HepG2 (cell line): Measurements from ENCODE around the gene CDH22.

ENCODE experiments used
- NFE2L1 ChIP-seq: sonication (generic); formaldehyde crosslinking; IDR thresholded peaks from 2 replicates; pipeline ENCODE4 v1.4.0; 2020; ENCODE audit warnings: missing genetic modification reagents, mild to moderate bottlenecking, borderline replicate concordance
- POLR2AphosphoS5 ChIP-seq: IDR thresholded peaks from 2 replicates; pipeline ENCODE4 v1.6.1; 2012; ENCODE audit warnings: low read depth, low read length
- ZFP36 ChIP-seq: fragments of 150-350 bp; IDR thresholded peaks from 2 replicates; pipeline ENCODE4 v1.6.1; 2018; ENCODE audit warnings: borderline replicate concordance, low read length, low read depth; ENCODE audit not compliant: partially characterized antibody
- TF ChIP-seq, protein P1 (sequence below): sonication (generic); formaldehyde crosslinking; IDR thresholded peaks from 2 replicates; pipeline ENCODE4 v1.4.0; 2020; ENCODE audit warnings: missing genetic modification reagents
- TF ChIP-seq, protein P2 (sequence below): sonication (generic); formaldehyde crosslinking; IDR thresholded peaks from 2 replicates; pipeline ENCODE4 v1.4.0; 2020; ENCODE audit warnings: missing genetic modification reagents, borderline replicate concordance

DNA sequence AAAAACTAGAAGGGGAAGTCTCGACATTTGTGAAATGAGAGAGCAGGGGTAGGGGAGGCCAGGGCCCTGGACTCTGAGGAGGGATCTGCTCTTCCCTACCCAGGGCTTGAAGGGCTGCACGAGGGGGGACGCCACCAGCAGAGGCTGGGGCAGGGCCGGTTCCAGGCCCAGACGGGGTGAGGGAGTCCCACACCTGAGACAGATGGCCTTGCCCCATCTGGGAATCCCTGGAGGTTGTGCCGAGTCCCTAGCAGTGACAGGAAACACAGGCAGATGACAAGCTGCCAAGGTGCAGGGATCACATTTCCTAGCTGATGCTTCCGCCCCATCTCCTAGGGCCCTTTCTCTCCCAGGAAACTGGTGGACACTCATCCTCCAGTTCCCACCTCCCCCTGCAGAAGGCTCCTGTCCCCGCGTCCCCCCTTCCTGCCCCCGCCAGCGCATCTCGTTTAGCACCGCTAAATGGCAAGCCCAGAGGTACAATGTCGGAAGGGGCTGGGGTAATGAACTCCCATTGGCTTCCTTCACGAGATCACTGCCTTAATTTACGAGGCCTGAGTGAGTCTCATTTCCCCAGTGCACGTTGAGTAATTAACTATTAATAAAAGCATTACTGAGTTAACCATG lies 35.2 kb upstream of the CDH22 start:
- no peak for TF ChIP-seq NFE2L1 (CRISPR knock-in tag)
- TF ChIP-seq, protein P1, sequence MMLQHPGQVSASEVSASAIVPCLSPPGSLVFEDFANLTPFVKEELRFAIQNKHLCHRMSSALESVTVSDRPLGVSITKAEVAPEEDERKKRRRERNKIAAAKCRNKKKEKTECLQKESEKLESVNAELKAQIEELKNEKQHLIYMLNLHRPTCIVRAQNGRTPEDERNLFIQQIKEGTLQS (CRISPR knock-in tag): no peak
- no peak for TF ChIP-seq ZFP36
- TF ChIP-seq POLR2AphosphoS5: no peak
- TF ChIP-seq, protein P2, sequence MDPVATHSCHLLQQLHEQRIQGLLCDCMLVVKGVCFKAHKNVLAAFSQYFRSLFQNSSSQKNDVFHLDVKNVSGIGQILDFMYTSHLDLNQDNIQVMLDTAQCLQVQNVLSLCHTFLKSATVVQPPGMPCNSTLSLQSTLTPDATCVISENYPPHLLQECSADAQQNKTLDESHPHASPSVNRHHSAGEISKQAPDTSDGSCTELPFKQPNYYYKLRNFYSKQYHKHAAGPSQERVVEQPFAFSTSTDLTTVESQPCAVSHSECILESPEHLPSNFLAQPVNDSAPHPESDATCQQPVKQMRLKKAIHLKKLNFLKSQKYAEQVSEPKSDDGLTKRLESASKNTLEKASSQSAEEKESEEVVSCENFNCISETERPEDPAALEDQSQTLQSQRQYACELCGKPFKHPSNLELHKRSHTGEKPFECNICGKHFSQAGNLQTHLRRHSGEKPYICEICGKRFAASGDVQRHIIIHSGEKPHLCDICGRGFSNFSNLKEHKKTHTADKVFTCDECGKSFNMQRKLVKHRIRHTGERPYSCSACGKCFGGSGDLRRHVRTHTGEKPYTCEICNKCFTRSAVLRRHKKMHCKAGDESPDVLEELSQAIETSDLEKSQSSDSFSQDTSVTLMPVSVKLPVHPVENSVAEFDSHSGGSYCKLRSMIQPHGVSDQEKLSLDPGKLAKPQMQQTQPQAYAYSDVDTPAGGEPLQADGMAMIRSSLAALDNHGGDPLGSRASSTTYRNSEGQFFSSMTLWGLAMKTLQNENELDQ: no peak
